ENCODE data around the gene C11orf86.
"Not testable (repeated sequence)": the region's sequence is repeated elsewhere in the genome, so short reads cannot be mapped to it uniquely, and the experiment has no call there.

C11orf86 gene

GRCh38 chr11:66967670-66968425 is 7.3 kb upstream of the C11orf86 start:
- FAIRE-seq: no peak

- no peak for FAIRE-seq
Measured at GRCh38 chr11:66969584-66970225, 5.4 kb upstream of the C11orf86 start.

GRCh38 chr11:66970371-66970806 is 4.7 kb upstream of the C11orf86 start:
- no peak for FAIRE-seq

- FAIRE-seq: no peak
Measured at GRCh38 chr11:66970807-66971442, 4.2 kb upstream of the C11orf86 start.

- no peak for FAIRE-seq
Measured at GRCh38 chr11:66971488-66971887, 3.6 kb upstream of the C11orf86 start.

GRCh38 chr11:66973956-66974580 is 1.0 kb upstream of the C11orf86 start:
- no peak for FAIRE-seq

GRCh38 chr11:66975405-66976027 is 412 bp downstream of the C11orf86 start:
- FAIRE-seq: no peak

GRCh38 chr11:66976028-66976467 is 944 bp downstream of the C11orf86 start:
- no peak for FAIRE-seq

GRCh38 chr11:66976925-66977324 is 1.8 kb downstream of the C11orf86 start:
- FAIRE-seq: no peak

- no peak for FAIRE-seq
Measured at GRCh38 chr11:66978229-66978628, 3.1 kb downstream of the C11orf86 start.

- no peak for FAIRE-seq
Measured at GRCh38 chr11:66978717-66979116, 3.6 kb downstream of the C11orf86 start.

GRCh38 chr11:66979336-66979980 is 4.4 kb downstream of the C11orf86 start:
- FAIRE-seq: no peak

GRCh38 chr11:66981976-66982578 is 7.0 kb downstream of the C11orf86 start:
- FAIRE-seq: no peak

- FAIRE-seq: no peak
Measured at GRCh38 chr11:66983275-66983924, 8.3 kb downstream of the C11orf86 start.

- FAIRE-seq: no peak
Measured at GRCh38 chr11:66985508-66986177, 10.5 kb downstream of the C11orf86 start.

GRCh38 chr11:66986178-66986545 is 11.1 kb downstream of the C11orf86 start:
- no peak for FAIRE-seq

- no peak for FAIRE-seq
Measured at GRCh38 chr11:66987158-66987620, 12.1 kb downstream of the C11orf86 start.

GRCh38 chr11:66987924-66988637 is 13.0 kb downstream of the C11orf86 start:
- FAIRE-seq: no peak

- FAIRE-seq: not testable (repeated sequence)
Measured at GRCh38 chr11:66988741-66989140, 13.6 kb downstream of the C11orf86 start.

- not testable (repeated sequence) for FAIRE-seq
Measured at GRCh38 chr11:66989360-66989759, 14.3 kb downstream of the C11orf86 start.

Data from colon (tissue), 2 donors.